ENCODE results near the gene HTN3.
"Not testable (repeated sequence)": the region's sequence is repeated elsewhere in the genome, so short reads cannot be mapped to it uniquely, and the experiment has no call there.

The HTN3 gene

DNA sequence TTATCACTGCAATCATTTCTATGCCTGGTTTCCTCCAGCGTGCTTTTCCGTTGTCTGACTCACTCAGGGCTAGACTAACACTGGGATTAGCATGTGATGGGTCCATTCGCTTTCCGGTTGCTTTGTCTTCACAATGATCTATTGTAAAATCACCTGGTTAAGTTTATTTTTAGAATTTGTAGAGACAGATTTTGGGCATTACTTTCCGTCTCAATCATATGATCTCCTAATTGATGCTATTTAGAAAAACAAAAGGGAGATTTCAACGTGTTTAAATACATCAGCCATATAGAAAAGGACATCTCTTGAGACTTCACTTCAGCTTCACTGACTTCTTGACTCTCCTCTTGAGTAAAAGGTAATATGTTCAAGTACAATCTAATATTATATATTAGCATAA is 21.9 kb downstream of the HTN3 start, which contains the start of gene HTN1:
TSS of gene HTN1 (plus strand) at position 301 of the 400 bp plus-strand sequence. CDS start 2,639 bp downstream, outside the sequence.
- H3K9me3 Mint-ChIP-seq, CTCF ChIA-PET, H3K27ac Mint-ChIP-seq, DNase-seq, H3K36me3 Mint-ChIP-seq, H3K4me3 Mint-ChIP-seq, H3K4me1 Mint-ChIP-seq, H3K27me3 Mint-ChIP-seq: not testable (repeated sequence)

DNA sequence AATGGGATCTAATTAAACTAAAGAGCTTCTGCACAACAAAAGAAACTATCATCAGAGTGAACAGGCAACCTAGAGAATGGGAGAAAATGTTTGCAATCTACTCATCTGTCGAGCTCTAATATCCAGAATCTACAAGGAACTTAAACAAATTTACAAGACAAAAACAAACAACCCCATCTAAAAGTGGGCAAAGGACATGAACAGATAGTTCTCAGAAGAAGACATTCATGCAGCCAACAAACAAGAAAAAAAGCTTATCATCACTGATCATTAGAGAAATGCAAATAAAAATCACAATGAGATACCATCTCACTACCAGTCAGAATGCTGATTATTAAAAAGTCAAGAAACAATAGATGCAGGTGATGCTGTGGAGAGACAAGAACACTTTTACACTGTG is 28.3 kb downstream of the HTN3 start:
- H3K27ac Mint-ChIP-seq, DNase-seq, H3K4me1 Mint-ChIP-seq, H3K4me3 Mint-ChIP-seq, CTCF ChIA-PET, H3K27me3 Mint-ChIP-seq, H3K9me3 Mint-ChIP-seq, H3K36me3 Mint-ChIP-seq: not testable (repeated sequence)

DNA sequence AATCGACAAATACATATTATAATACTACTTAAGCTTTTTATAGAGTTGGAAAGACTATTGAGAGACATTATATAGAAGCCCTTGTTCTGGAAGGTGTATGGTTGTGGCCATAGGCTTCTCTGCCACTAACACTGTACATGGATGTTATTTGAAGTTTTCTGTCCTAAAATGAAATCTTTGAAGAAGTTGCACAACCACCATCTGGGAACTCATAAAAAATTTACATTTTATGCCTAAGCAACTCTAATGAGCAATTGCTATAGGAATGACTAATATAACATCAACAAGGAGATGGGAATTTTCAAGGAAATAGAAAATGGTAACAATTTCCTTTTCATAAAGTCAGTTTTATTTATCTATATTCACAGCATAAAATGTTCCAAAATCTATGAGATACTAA is 29.4 kb downstream of the HTN3 start:
- H3K36me3 Mint-ChIP-seq: no peaks in the 10 kb centered on the region
- DNase-seq: no peak
- CTCF ChIA-PET: no interaction called here
- no peaks in the 10 kb centered on the region for H3K27me3 Mint-ChIP-seq
- H3K27ac Mint-ChIP-seq: no peak overlapping the region
- H3K9me3 Mint-ChIP-seq: no peaks in the 10 kb centered on the region
- no peaks in the 10 kb centered on the region for H3K4me1 Mint-ChIP-seq
- no peak overlapping the region for H3K4me3 Mint-ChIP-seq

DNA sequence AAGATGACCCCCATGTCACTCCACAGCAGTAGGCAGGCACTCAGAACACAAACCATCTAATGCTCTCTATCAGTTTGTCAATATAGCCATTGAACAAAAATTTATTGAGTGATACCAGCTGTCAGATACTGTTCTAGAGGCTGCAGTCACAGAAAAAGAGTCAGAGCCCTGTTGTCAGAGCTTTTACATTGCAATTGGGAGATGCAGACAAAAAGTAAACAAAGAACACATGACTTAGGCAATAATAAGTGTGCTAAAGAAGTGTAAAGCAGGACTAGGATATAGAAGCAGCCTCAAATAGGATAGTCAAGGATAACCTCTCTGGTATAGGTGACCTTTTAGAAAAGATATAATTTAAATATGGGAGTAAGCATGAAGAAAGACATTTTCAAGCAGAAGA is 30.9 kb downstream of the HTN3 start:
- CTCF ChIA-PET: no interaction called here
- Mint-ChIP-seq H3K27ac (no peak overlapping the region), H3K36me3 (no peaks in the 10 kb centered on the region), H3K4me1 (no peaks in the 10 kb centered on the region), H3K4me3 (no peak overlapping the region), H3K27me3 (no peaks in the 10 kb centered on the region), H3K9me3 (no peaks in the 10 kb centered on the region)
- no peak for DNase-seq

DNA sequence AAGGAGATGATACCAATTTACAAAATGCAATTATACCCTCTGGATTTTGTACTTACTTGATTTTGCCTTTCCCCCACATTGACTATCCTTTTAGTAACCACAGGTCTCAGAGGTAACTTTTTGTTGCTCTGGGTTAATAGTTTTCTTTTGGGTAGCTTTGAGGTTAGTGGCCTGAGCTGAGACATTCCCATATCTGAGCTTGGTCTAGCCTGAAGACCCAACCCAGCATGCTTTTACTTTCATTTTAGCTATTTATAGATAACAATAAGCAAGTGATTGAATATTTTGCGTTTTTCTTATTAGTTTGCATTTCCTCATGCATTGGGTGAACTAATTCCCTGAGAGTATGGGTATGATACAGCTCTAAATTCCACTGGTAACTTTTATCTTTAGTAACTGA is 33.7 kb downstream of the HTN3 start:
- no peak for DNase-seq
- no peaks in the 10 kb centered on the region for H3K4me1 Mint-ChIP-seq
- H3K27me3 Mint-ChIP-seq: no peaks in the 10 kb centered on the region
- no peaks in the 10 kb centered on the region for H3K9me3 Mint-ChIP-seq
- no peak overlapping the region for H3K27ac Mint-ChIP-seq
- CTCF ChIA-PET: no interaction called here
- H3K4me3 Mint-ChIP-seq: no peak overlapping the region
- no peaks in the 10 kb centered on the region for H3K36me3 Mint-ChIP-seq

DNA sequence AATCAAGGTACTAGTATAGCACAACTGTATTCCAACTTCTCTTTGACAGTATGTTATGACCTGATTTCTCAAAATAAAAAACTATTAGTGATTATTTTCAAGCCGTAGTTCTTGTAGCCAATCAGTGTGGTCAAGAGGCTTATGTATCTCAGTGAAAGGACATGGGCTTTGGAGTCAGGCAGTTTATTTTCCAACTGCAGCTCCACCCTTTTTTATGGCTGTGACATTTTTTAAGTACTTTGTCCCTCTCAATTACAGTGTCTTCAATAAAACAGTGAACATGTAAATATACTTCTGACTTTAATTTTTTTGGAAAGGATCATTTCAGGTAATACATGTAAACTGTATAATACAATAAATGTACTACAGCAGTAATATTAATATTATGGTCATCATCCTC is 51.9 kb downstream of the HTN3 start:
- no peaks in the 10 kb centered on the region for H3K4me1 Mint-ChIP-seq
- DNase-seq: no peak
- no peaks in the 10 kb centered on the region for H3K36me3 Mint-ChIP-seq
- no peak overlapping the region for H3K4me3 Mint-ChIP-seq
- H3K27ac Mint-ChIP-seq: no peak overlapping the region
- CTCF ChIA-PET: no interaction called here
- H3K9me3 Mint-ChIP-seq: peaks cover 2% of the 10 kb centered on the region
- no peaks in the 10 kb centered on the region for H3K27me3 Mint-ChIP-seq

All from activated naive CD4-positive, alpha-beta T cell treated with anti-CD3 and anti-CD28 coated beads, Interleukin-2, amount 10 ng/mL, durations not matched to agents 7 days and 5 days (primary cell).